A549 (cell line): Measurements from ENCODE around the gene PRR15L. TPM values are rescaled to one million over a fixed set of nuclear protein-coding genes. Genes with fewer than 3 reads are reported as not detected.

Experiments used
- ATAC-seq, 2 experiments: fragments of 200-7000 bp in 1 of 2; fragments of >200 bp in 1 of 2; cut with Nextera tagmentation in 1 of 2; cut with Tn5 transposase in 1 of 2; 3 replicates each; pipeline versions ENCODE4 v1.8.0 to v1.9.1; 2018 to 2020; ENCODE audit warnings: mild to moderate bottlenecking in 1 of 2, moderate library complexity in 1 of 2
- CTCF ChIA-PET: fragments of 300-600 bp; sonication (Branson Sonifier 250); formaldehyde crosslinking; extraction: SDS; loops from one replicate; lab custom pipeline; 2021; ENCODE audit warnings: antibody characterized with exemption, inconsistent platforms; lab: Yijun Ruan, JAX
- POLR2A ChIA-PET: fragments of 350-600 bp; formaldehyde crosslinking; extraction: SDS; loops from one replicate; lab custom pipeline; 2021; ENCODE audit warnings: antibody characterized with exemption, inconsistent platforms; lab: Yijun Ruan, JAX
- DNase-seq, 2 experiments: peaks; one replicate each; pipeline versions ENCODE4 v3.0.0 to v3.0.0-alpha.2; 2011 to 2016; ENCODE audit warnings: low read depth in 1 of 2, low spot score in 1 of 2
- FAIRE-seq: peaks from 2 replicates; lab custom pipeline; 2011; peaks lifted over from hg19 to GRCh38; lab: Jason Lieb, UNC
- H3K27ac ChIP-seq, 2 experiments: fragments of >200 bp; sonication (Bioruptor Twin); formaldehyde crosslinking; 3 replicates each; pipeline ENCODE4 v1.5.1; 2016 to 2017
- H3K4me1 ChIP-seq: fragments of >200 bp; sonication (Bioruptor Twin); formaldehyde crosslinking; 3 replicates; pipeline ENCODE4 v1.6.1; 2016
- H3K4me2 ChIP-seq: fragments of >200 bp; sonication (Bioruptor Twin); formaldehyde crosslinking; 3 replicates; pipeline ENCODE4 v1.6.1; 2016
- H3K4me3 ChIP-seq: fragments of >200 bp; sonication (Bioruptor Twin); formaldehyde crosslinking; 3 replicates; pipeline ENCODE4 v1.5.1; 2016
- H3K9me3 ChIP-seq: fragments of >200 bp; sonication (Bioruptor Twin); formaldehyde crosslinking; 3 replicates; pipeline ENCODE4 v1.6.1; 2016
- ATOH8 ChIP-seq: fragments of 250-450 bp; sonication (Bioruptor Pico); IDR thresholded peaks from 2 replicates; pipeline ENCODE4 v1.5.0; 2020; ENCODE audit warnings: low read depth, mild to moderate bottlenecking, moderate library complexity
- BCL3 ChIP-seq: fragments of >200 bp; sonication (Bioruptor Twin); formaldehyde crosslinking; IDR thresholded peaks from 3 replicates; pipeline ENCODE4 v1.6.1; 2016
- BHLHE40 ChIP-seq: IDR thresholded peaks from 2 replicates; pipeline ENCODE4 v1.6.1; 2012; ENCODE audit warnings: low read depth, low read length, inconsistent platforms
- CBX2 ChIP-seq: fragments of 200-600 bp; sonication (generic); IDR thresholded peaks from 2 replicates; pipeline ENCODE4 v1.6.1; 2016; ENCODE audit warnings: low read depth, mild to moderate bottlenecking, borderline replicate concordance
- CEBPB ChIP-seq, 2 experiments: fragments of >200 bp in 1 of 2; sonication (Bioruptor Twin) in 1 of 2; formaldehyde crosslinking in 1 of 2; IDR thresholded peaks; 2 replicates each; pipeline ENCODE4 v1.6.1; 2012 to 2016
- CHD4 ChIP-seq: fragments of 200-600 bp; sonication (generic); IDR thresholded peaks from 2 replicates; pipeline ENCODE4 v1.6.1; 2016; ENCODE audit warnings: antibody characterized with exemption, mild to moderate bottlenecking, borderline replicate concordance
- CTCF ChIP-seq: fragments of >200 bp; sonication (Bioruptor Twin); formaldehyde crosslinking; IDR thresholded peaks from 3 replicates; pipeline ENCODE4 v1.5.1; 2016
- E2F6 ChIP-seq: IDR thresholded peaks from 2 replicates; pipeline ENCODE4 v1.6.1; 2012; ENCODE audit warnings: low read depth, borderline replicate concordance
- FOSL2 ChIP-seq, 2 experiments: fragments of 450-650 bp in 1 of 2; fragments of >200 bp in 1 of 2; sonication (Bioruptor Twin) in 1 of 2; formaldehyde crosslinking; IDR thresholded peaks; 2 replicates each; pipeline versions ENCODE4 v1.5.0 to v1.6.1; 2016 to 2020; ENCODE audit warnings: mild to moderate bottlenecking in 1 of 2, moderate library complexity in 1 of 2
- HEYL ChIP-seq: fragments of 250-450 bp; sonication (Bioruptor Pico); IDR thresholded peaks from 2 replicates; pipeline ENCODE4 v1.8.0; 2021; ENCODE audit warnings: mild to moderate bottlenecking, moderate library complexity
- HMGXB4 ChIP-seq: fragments of 250-450 bp; sonication (Bioruptor Pico); IDR thresholded peaks from 2 replicates; pipeline ENCODE4 v1.5.0; 2021; ENCODE audit warnings: mild to moderate bottlenecking, moderate library complexity, borderline replicate concordance
- HOXA7 ChIP-seq: fragments of 250-450 bp; sonication (Bioruptor Pico); IDR thresholded peaks from 2 replicates; pipeline ENCODE4 v1.5.0; 2020; ENCODE audit warnings: mild to moderate bottlenecking, moderate library complexity
- HOXB13 ChIP-seq: fragments of 250-450 bp; sonication (Bioruptor Pico); IDR thresholded peaks from 2 replicates; pipeline ENCODE4 v1.5.0; 2020; ENCODE audit warnings: low read depth, mild to moderate bottlenecking, moderate library complexity
- HOXB5 ChIP-seq: fragments of 250-450 bp; sonication (Bioruptor Pico); IDR thresholded peaks from 2 replicates; pipeline ENCODE4 v1.5.0; 2020; ENCODE audit warnings: mild to moderate bottlenecking, moderate library complexity
- JUN ChIP-seq, 2 experiments: fragments of >200 bp; sonication (Bioruptor Twin); formaldehyde crosslinking; IDR thresholded peaks; 2 replicates in 1 of 2; 3 replicates in 1 of 2; pipeline ENCODE4 v1.6.1; 2016 to 2017
- KDM1A ChIP-seq: fragments of 200-600 bp; sonication (generic); IDR thresholded peaks from 2 replicates; pipeline ENCODE4 v1.6.1; 2016; ENCODE audit warnings: low read depth, mild to moderate bottlenecking
- KDM5A ChIP-seq: fragments of 200-600 bp; sonication (generic); IDR thresholded peaks from 2 replicates; pipeline ENCODE4 v1.6.1; 2016; ENCODE audit warnings: antibody characterized with exemption, mild to moderate bottlenecking
- MYC ChIP-seq: IDR thresholded peaks from 2 replicates; pipeline ENCODE4 v1.6.1; 2012; ENCODE audit warnings: mild to moderate bottlenecking, inconsistent platforms, low read length, improper control_type of control experiment, borderline replicate concordance
- NPAS2 ChIP-seq: fragments of 250-450 bp; sonication (Bioruptor Pico); IDR thresholded peaks from 2 replicates; pipeline ENCODE4 v1.8.0; 2022; ENCODE audit warnings: mild to moderate bottlenecking, moderate library complexity, borderline replicate concordance
- RAD21 ChIP-seq, 2 experiments: fragments of >200 bp in 1 of 2; sonication (Bioruptor Twin) in 1 of 2; formaldehyde crosslinking in 1 of 2; IDR thresholded peaks in 1 of 2; conservative IDR thresholded peaks in 1 of 2; 2 replicates in 1 of 2; 3 replicates in 1 of 2; pipeline ENCODE4 v1.6.1; 2012 to 2018; ENCODE audit warnings: inconsistent platforms in 1 of 2
- RARB ChIP-seq: fragments of 250-450 bp; sonication (Bioruptor Pico); IDR thresholded peaks from 2 replicates; pipeline ENCODE4 v1.8.0; 2021; ENCODE audit warnings: mild to moderate bottlenecking, moderate library complexity
- RFX5 ChIP-seq: fragments of 450-650 bp; IDR thresholded peaks from 2 replicates; pipeline ENCODE4 v1.7.1; 2014; ENCODE audit warnings: antibody characterized with exemption, mild to moderate bottlenecking, moderate library complexity
- TFCP2L1 ChIP-seq: fragments of 250-450 bp; sonication (Bioruptor Pico); IDR thresholded peaks from 2 replicates; pipeline ENCODE4 v1.5.0; 2021; ENCODE audit warnings: mild to moderate bottlenecking
- USF2 ChIP-seq: fragments of 450-650 bp; IDR thresholded peaks from 2 replicates; pipeline ENCODE4 v1.6.1; 2014; ENCODE audit warnings: antibody characterized with exemption
- ZC3H11A ChIP-seq: fragments of 450-650 bp; IDR thresholded peaks from 2 replicates; pipeline ENCODE4 v1.6.1; 2014; ENCODE audit warnings: antibody characterized with exemption, mild to moderate bottlenecking
- WGBS: methylation state at CpG from one replicate; pipeline ENCODE4 v1.1.6; 2017; ENCODE audit errors: missing lambda C conversion rate; 5-methylcytosine and 5-hydroxymethylcytosine counted together
- polyA plus RNA-seq, 4 experiments: library from polyadenylated mRNA; depleted of rRNA in 3 of 4; stranded (reverse); fragments of >200 nt; fragmentation: RNase III in 1 of 4; extraction: RNeasy Plus Mini Kit Qiagen cat#74134 plus additional on column Dnase treatment in 1 of 4; gene quantifications; 2 replicates in 3 of 4; 3 replicates in 1 of 4; pipeline ENCODE4 v1.2.3, GENCODE V29; 2011 to 2017

PRR15L gene
- polyA plus RNA-seq, 2 of the 4 experiments (the other 2 are of a cell fraction): 1.6 to 2.2 TPM

- no peak for TF ChIP-seq CBX2
- TF ChIP-seq CEBPB (IDR thresholded peaks at IDR 0.05): no peak
- TF ChIP-seq BCL3: no peak
- no peak for TF ChIP-seq ZC3H11A
- TF ChIP-seq BHLHE40: no peak
- no peak for TF ChIP-seq MYC
- TF ChIP-seq HEYL (CRISPR knock-in tag): no peak
- TF ChIP-seq, all 56 proteins: peak for 0
These were observed 15.9 kb upstream of the PRR15L start (continued) for GRCh38 chr17:47973541-47973940.

GRCh38 chr17:47970725-47971499 is 13.2 kb upstream of the PRR15L start, which contains the start of gene CDK5RAP3:
Gene CDK5RAP3, plus strand, starts transcription at chr17:47971113. Its CDS starts 34 bp downstream, at chr17:47971147.
- FAIRE-seq (peak; percentile 91), ATAC-seq (peak; percentile 96 to 97)
- TF ChIP-seq E2F6 (peak; percentile 100), HMGXB4 (CRISPR knock-in tag) (peak; percentile 88; the same call in 1 of the 2 replicates), RAD21 (conservative IDR thresholded peaks at IDR 0.05 in 1 of 2, IDR thresholded peaks at IDR 0.05 in 1 of 2) (peak; percentile 74 to 89), TFCP2L1 (peak; percentile 96), HOXA7 (peak; percentile 91), BHLHE40 (peak; percentile 50; the same call in 1 of the 2 replicates), HOXB5 (CRISPR knock-in tag) (peak; percentile 96), NPAS2 (CRISPR knock-in tag) (peak; percentile 67; the same call in 1 of the 2 replicates), ATOH8 (CRISPR knock-in tag) (peak; percentile 97), USF2 (peak; percentile 77), FOSL2 (IDR thresholded peaks at IDR 0.05) (no peak), FOSL2 (CRISPR knock-in tag; IDR thresholded peaks at IDR 0.05) (peak; percentile 30; the same call in 1 of the 2 replicates), KDM5A (peak; percentile 69), RFX5 (peak; percentile 75), JUN (IDR thresholded peaks at IDR 0.05) (peak; percentile 53 to 86; a peak in 3 of 5 replicates), HOXB13 (CRISPR knock-in tag) (peak; percentile 98), CHD4 (no peak), CTCF (peak; percentile 92), KDM1A (0 out of 2 replicates have a peak, but pooled peaks have one; percentile 8), RARB (CRISPR knock-in tag) (0 out of 2 replicates have a peak, but pooled peaks have one; percentile 64), MYC (peak; percentile 47)

More at GRCh38 chr17:47970725-47971499, 13.2 kb upstream of the PRR15L start, which contains the start of gene CDK5RAP3:
- under 1% methylated on average over 22 of the region's 62 CpGs for WGBS
- CTCF ChIA-PET: interaction anchor here (0.6 to 38.7 kb wide), 40 partner anchors 8 to 1257 kb away, joined by 3 to 1426 read pairs (median 5); partner anchors contain the start of genes PNPO, PRR15L, SCRN2 and SP2
- Histone ChIP-seq H3K4me3 (peak within 1 kb of the TSS; percentile 77), H3K4me1 (peaks cover 47% of the 10 kb centered on the region), H3K27ac (peak within 1 kb of the TSS; percentile 85 to 90), H3K9me3 (no peaks in the 10 kb centered on the region), H3K4me2 (peak within 1 kb of the TSS; percentile 87)
- peak; percentile 96 to 100 for DNase-seq
- POLR2A ChIA-PET: interaction anchor here (0.6 to 2.1 kb wide), 19 partner anchors 11 to 878 kb away, joined by 3 to 29 read pairs (median 4); partner anchors contain the start of genes LRRC46, MRPL10, NFE2L1 and OSBPL7
